H1 (cell line): ENCODE results near the gene CEP192. TPM values are rescaled to one million over a fixed set of nuclear protein-coding genes. Genes with fewer than 3 reads are reported as not detected.

Experiments
- EZH2 ChIP-seq: fragments of 200-600 bp; sonication (generic); IDR thresholded peaks from 2 replicates; pipeline ENCODE4 v1.7.1; 2012; ENCODE audit warnings: low read depth, mild to moderate bottlenecking, moderate library complexity, low read length, inconsistent platforms; ENCODE audit not compliant: severe bottlenecking
- polyA plus RNA-seq, 7 experiments: library from polyadenylated mRNA; depleted of rRNA in 3 of 7; stranded (reverse) in 5 of 7; unstranded in 2 of 7; fragments of >200 nt in 5 of 7; fragments of 200-250 nt in 2 of 7; gene quantifications; 1 replicate in 5 of 7; 2 replicates in 1 of 7; 4 replicates in 1 of 7; pipeline versions ENCODE4 v1.2.1 to v1.2.3, GENCODE V29; 2011 to 2013; ENCODE audit warnings: missing spikeins in 2 of 7, mixed read lengths in 2 of 7
- total RNA-seq: library from RNA; stranded (reverse); fragmentation: NEBNext Ultra II Directional; extraction: Animal tissue kit (Norgen Biotek cat#: 25700); gene quantifications from 2 replicates; pipeline ENCODE4 v1.2.1, GENCODE V29; 2021

CEP192 gene
- total and polyA plus RNA-seq, 2 of the 8 experiments (the other 6 are each of a cell fraction or from before 2014, with no cell fraction given): 13.4 to 23.1 TPM

DNA sequence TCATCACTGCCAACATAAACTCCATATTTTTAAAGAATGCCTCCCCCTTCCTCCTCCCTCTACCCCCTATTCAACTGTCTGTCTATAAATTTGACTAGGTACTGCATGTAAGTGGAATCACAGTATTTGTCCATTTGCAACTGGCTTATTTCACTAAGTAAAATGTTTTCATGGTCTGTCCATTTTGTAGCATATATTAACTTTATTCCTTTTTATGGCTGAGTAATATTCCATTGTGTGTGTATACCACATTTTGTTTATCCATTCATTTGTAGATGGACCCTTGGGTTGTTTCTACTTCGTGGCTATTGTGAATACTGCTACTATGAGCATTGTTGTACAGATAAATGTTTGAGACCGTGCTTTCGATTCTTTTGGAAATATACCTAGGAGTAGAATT is 32.7 kb upstream of the CEP192 start (continued):
- no peak for TF ChIP-seq EZH2
